ENCODE results near the gene MAML2. TPM values are rescaled to one million over a fixed set of nuclear protein-coding genes. Genes with fewer than 3 reads are reported as not detected.
"Not testable (repeated sequence)": the region's sequence is repeated elsewhere in the genome, so short reads cannot be mapped to it uniquely, and the experiment has no call there.

The MAML2 gene
- total RNA-seq, 1 experiment from 2014 or later = 28.3 TPM

DNA sequence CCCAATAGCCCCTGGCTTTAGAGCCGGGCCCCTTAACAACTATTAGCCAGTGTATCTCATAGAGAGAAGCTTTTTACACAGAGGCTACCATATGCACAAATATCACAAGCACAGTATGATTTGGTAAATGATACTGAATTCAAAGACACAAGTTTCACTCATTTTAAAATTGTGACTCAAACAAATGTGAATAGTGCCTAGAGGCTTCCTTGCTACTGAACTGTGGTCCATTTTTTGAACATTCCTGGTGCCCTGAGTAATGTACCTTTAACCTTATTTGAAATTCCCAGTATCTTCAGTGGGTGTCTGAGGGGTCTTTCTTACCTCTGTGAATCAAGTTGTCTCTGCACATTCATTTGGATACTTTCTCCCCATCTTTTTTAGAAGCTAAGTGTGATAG is 156.2 kb downstream of the MAML2 start:
- POLR2A ChIA-PET (ENCODE audit: unreplicated experiment) = interaction anchor here (0.5 kb wide), 1 partner anchor 33 kb away, joined by 3 read pairs; no protein-coding TSS in a partner anchor
- H3K9me2 ChIP-seq (ENCODE audit: insufficient read depth) = no peaks in the 10 kb centered on the region
- intact Hi-C loops (cut with micrococcal nuclease; ENCODE audit: unreplicated experiment) = loop anchor here (1.0 to 5.0 kb wide), 2 partner anchors 40 to 91 kb away; no protein-coding TSS in a partner anchor
- peak overlapping the region; percentile 91 for H3K27ac ChIP-seq
- no peaks in the 10 kb centered on the region for H3K27me3 ChIP-seq (ENCODE audit: insufficient read depth, low read depth)
- H3F3A ChIP-seq (ENCODE audit: insufficient read depth, low read depth) = peaks cover 44% of the 10 kb centered on the region
- no peak for TF ChIP-seq EZH2 (IDR thresholded peaks at IDR 0.05; ENCODE audit: low read depth)
- peak overlapping the region; percentile 57 for H3K4me2 ChIP-seq
- BruUV-seq (replicated peaks) = no TSS peak
- no peaks in the 10 kb centered on the region for H4K20me1 ChIP-seq (ENCODE audit: insufficient read depth)
- no peaks in the 10 kb centered on the region; the same call in 1 of the 2 replicates for H3K9me3 ChIP-seq (ENCODE audit: insufficient read depth, low read depth)
- H3K4me3 ChIP-seq = no peak overlapping the region
- H2AFZ ChIP-seq = no peak overlapping the region
- DNase-seq = peak in 1 of 2 experiments; percentile 80
- peaks cover 67% of the 10 kb centered on the region for H3K79me2 ChIP-seq (ENCODE audit: low read depth)
- peaks cover 52% of the 10 kb centered on the region for H3K4me1 ChIP-seq (replicated peaks; ENCODE audit: insufficient read depth)
- H3K36me3 ChIP-seq (ENCODE audit: low read depth) = peaks cover 8% of the 10 kb centered on the region; the same call in 1 of the 2 replicates
- CTCF ChIA-PET = no interaction called here

- Histone ChIP-seq H3K79me2 (ENCODE audit: low read depth) (peaks cover 62% of the 10 kb centered on the region), H3K27ac (peak overlapping the region; percentile 91; the same call in 1 of the 2 replicates), H3K36me3 (ENCODE audit: low read depth) (peaks cover 5% of the 10 kb centered on the region; the same call in 1 of the 2 replicates), H3K9me2 (ENCODE audit: insufficient read depth) (no peaks in the 10 kb centered on the region), H3K9me3 (ENCODE audit: insufficient read depth, low read depth) (no peaks in the 10 kb centered on the region; the same call in 1 of the 2 replicates), H3K4me2 (no peak overlapping the region), H3K4me3 (no peak overlapping the region), H3F3A (ENCODE audit: insufficient read depth, low read depth) (peaks cover 42% of the 10 kb centered on the region), H4K20me1 (ENCODE audit: insufficient read depth) (no peaks in the 10 kb centered on the region), H2AFZ (no peak overlapping the region), H3K27me3 (ENCODE audit: insufficient read depth, low read depth) (no peaks in the 10 kb centered on the region), H3K4me1 (replicated peaks; ENCODE audit: insufficient read depth) (peaks cover 50% of the 10 kb centered on the region)
- ChIA-PET POLR2A (ENCODE audit: unreplicated experiment) (interaction anchor here (0.7 kb wide), 1 partner anchor 48 kb away, joined by 3 read pairs; no protein-coding TSS in a partner anchor), CTCF (no interaction called here)
- intact Hi-C loops (cut with micrococcal nuclease; ENCODE audit: unreplicated experiment) = loop anchor here (5.0 kb wide), 1 partner anchor 42 kb away; no protein-coding TSS in a partner anchor
- TF ChIP-seq EZH2 (IDR thresholded peaks at IDR 0.05; ENCODE audit: low read depth) = no peak
- TF ChIP-seq, protein P1, sequence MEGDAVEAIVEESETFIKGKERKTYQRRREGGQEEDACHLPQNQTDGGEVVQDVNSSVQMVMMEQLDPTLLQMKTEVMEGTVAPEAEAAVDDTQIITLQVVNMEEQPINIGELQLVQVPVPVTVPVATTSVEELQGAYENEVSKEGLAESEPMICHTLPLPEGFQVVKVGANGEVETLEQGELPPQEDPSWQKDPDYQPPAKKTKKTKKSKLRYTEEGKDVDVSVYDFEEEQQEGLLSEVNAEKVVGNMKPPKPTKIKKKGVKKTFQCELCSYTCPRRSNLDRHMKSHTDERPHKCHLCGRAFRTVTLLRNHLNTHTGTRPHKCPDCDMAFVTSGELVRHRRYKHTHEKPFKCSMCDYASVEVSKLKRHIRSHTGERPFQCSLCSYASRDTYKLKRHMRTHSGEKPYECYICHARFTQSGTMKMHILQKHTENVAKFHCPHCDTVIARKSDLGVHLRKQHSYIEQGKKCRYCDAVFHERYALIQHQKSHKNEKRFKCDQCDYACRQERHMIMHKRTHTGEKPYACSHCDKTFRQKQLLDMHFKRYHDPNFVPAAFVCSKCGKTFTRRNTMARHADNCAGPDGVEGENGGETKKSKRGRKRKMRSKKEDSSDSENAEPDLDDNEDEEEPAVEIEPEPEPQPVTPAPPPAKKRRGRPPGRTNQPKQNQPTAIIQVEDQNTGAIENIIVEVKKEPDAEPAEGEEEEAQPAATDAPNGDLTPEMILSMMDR (conservative IDR thresholded peaks at IDR 0.05) = no peak
- no TSS peak for BruUV-seq (replicated peaks)
- DNase-seq = no peak
Measured at GRCh38 chr11:96185220-96185768, 157.7 kb downstream of the MAML2 start.

GRCh38 chr11:96180937-96181336 is 162.1 kb downstream of the MAML2 start:
- BruUV-seq (replicated peaks); H3K4me2 ChIP-seq; H3K27me3 ChIP-seq (ENCODE audit: insufficient read depth, low read depth); H3K9me3 ChIP-seq (ENCODE audit: insufficient read depth, low read depth); H3K4me1 ChIP-seq (replicated peaks; ENCODE audit: insufficient read depth); POLR2A ChIA-PET (ENCODE audit: unreplicated experiment); H4K20me1 ChIP-seq (ENCODE audit: insufficient read depth); H3K4me3 ChIP-seq; H2AFZ ChIP-seq; H3K9me2 ChIP-seq (ENCODE audit: insufficient read depth); CTCF ChIA-PET; DNase-seq; intact Hi-C loops (cut with micrococcal nuclease; ENCODE audit: unreplicated experiment); H3K27ac ChIP-seq: not testable (repeated sequence)
- peaks cover 12% of the 10 kb centered on the region; the same call in 1 of the 2 replicates for H3F3A ChIP-seq (ENCODE audit: insufficient read depth, low read depth)
- H3K79me2 ChIP-seq (ENCODE audit: low read depth) = peaks cover 50% of the 10 kb centered on the region
- peaks cover 11% of the 10 kb centered on the region; the same call in 1 of the 2 replicates for H3K36me3 ChIP-seq (ENCODE audit: low read depth)

GRCh38 chr11:96180341-96180740 is 162.7 kb downstream of the MAML2 start:
- no TSS peak for BruUV-seq (replicated peaks)
- H3K36me3 ChIP-seq (ENCODE audit: low read depth) = peaks cover 11% of the 10 kb centered on the region
- DNase-seq = no peak
- TF ChIP-seq, protein P1 (conservative IDR thresholded peaks at IDR 0.05) = no peak
- no peak for TF ChIP-seq EZH2 (IDR thresholded peaks at IDR 0.05; ENCODE audit: low read depth)
- H3K9me3 ChIP-seq (ENCODE audit: insufficient read depth, low read depth) = no peaks in the 10 kb centered on the region
- H3K4me3 ChIP-seq = no peak overlapping the region
- H3K79me2 ChIP-seq (ENCODE audit: low read depth) = peaks cover 46% of the 10 kb centered on the region
- no peak overlapping the region for H3K27ac ChIP-seq
- H3K4me1 ChIP-seq (replicated peaks; ENCODE audit: insufficient read depth) = 0 out of 2 replicates have a peak, but pooled peaks cover under 1% of the 10 kb centered on the region
- peaks cover 12% of the 10 kb centered on the region; the same call in 1 of the 2 replicates for H3F3A ChIP-seq (ENCODE audit: insufficient read depth, low read depth)
- no peaks in the 10 kb centered on the region for H4K20me1 ChIP-seq (ENCODE audit: insufficient read depth)
- ChIA-PET CTCF (no interaction called here), POLR2A (ENCODE audit: unreplicated experiment) (no interaction called here)
- intact Hi-C loops (cut with micrococcal nuclease; ENCODE audit: unreplicated experiment) = no loop called here
- no peaks in the 10 kb centered on the region for H3K27me3 ChIP-seq (ENCODE audit: insufficient read depth, low read depth)
- no peak overlapping the region for H2AFZ ChIP-seq
- H3K4me2 ChIP-seq = no peak overlapping the region
- no peaks in the 10 kb centered on the region for H3K9me2 ChIP-seq (ENCODE audit: insufficient read depth)

All from PC-9 (cell line).